PC-3 (cell line): ENCODE data around the gene MYO6. TPM values are rescaled to one million over a fixed set of nuclear protein-coding genes. Genes with fewer than 3 reads are reported as not detected.
"Not testable (repeated sequence)": the region's sequence is repeated elsewhere in the genome, so short reads cannot be mapped to it uniquely, and the experiment has no call there.

ENCODE experiments used
- ATAC-seq: fragments of 200-7000 bp; cut with Tn5 transposase; 2 replicates; pipeline ENCODE4 v1.9.1; 2020; ENCODE audit warnings: mild to moderate bottlenecking, moderate library complexity
- BruUV-seq: library from RNA; stranded (reverse); fragments of 400-500 nt; replicated peaks from 2 replicates; lab custom pipeline; 2021; lab: Mats Ljungman, UMichigan
- CTCF ChIA-PET: fragments of 300-600 bp; sonication (Branson Sonifier 250); formaldehyde crosslinking; loops from one replicate; lab custom pipeline; 2022; ENCODE audit warnings: antibody characterized with exemption; lab: Charles Lee
- POLR2A ChIA-PET: fragments of 300-600 bp; sonication (Branson Sonifier 250); formaldehyde crosslinking; loops from one replicate; lab custom pipeline; 2022; ENCODE audit warnings: antibody characterized with exemption; ENCODE audit not compliant: unreplicated experiment; lab: Charles Lee
- DNase-seq: peaks from one replicate; pipeline ENCODE4 v3.0.0-alpha.2; 2015
- H2AFZ ChIP-seq: fragments of 300-600 bp; sonication (generic); 2 replicates; pipeline ENCODE4 v1.6.0; 2016; ENCODE audit warnings: antibody characterized with exemption, low read length
- H3F3A ChIP-seq: fragments of 300-600 bp; sonication (generic); one replicate; pipeline ENCODE4 v1.6.0; 2017; ENCODE audit warnings: antibody characterized with exemption, low read length, control low read depth, mild to moderate bottlenecking; ENCODE audit not compliant: unreplicated experiment
- H3K27ac ChIP-seq: fragments of 300-600 bp; sonication (generic); 2 replicates; pipeline ENCODE4 v1.5.1; 2016; ENCODE audit warnings: mild to moderate bottlenecking, low read length
- H3K27me3 ChIP-seq: fragments of 300-600 bp; sonication (generic); 2 replicates; pipeline ENCODE4 v1.6.1; 2016; ENCODE audit warnings: low read length, mixed read lengths
- H3K36me3 ChIP-seq: fragments of 300-600 bp; sonication (generic); 2 replicates; pipeline ENCODE4 v1.6.1; 2016; ENCODE audit warnings: low read depth, mixed run types, low read length, mixed read lengths
- H3K4me1 ChIP-seq: fragments of 300-600 bp; sonication (generic); 2 replicates; pipeline ENCODE4 v1.5.1; 2016; ENCODE audit warnings: low read length; ENCODE audit not compliant: insufficient read depth
- H3K4me2 ChIP-seq: fragments of 300-600 bp; sonication (generic); 2 replicates; pipeline ENCODE4 v1.6.0; 2016; ENCODE audit warnings: low read length
- H3K4me3 ChIP-seq: fragments of 300-600 bp; sonication (generic); 2 replicates; pipeline ENCODE4 v1.5.1; 2016; ENCODE audit warnings: mild to moderate bottlenecking, low read length, mixed read lengths
- H3K79me2 ChIP-seq: fragments of 300-600 bp; sonication (generic); 2 replicates; pipeline ENCODE4 v1.6.1; 2017; ENCODE audit warnings: low read length, mixed read lengths
- H3K9ac ChIP-seq: fragments of 300-600 bp; sonication (generic); 2 replicates; pipeline ENCODE4 v1.6.0; 2016; ENCODE audit warnings: mild to moderate bottlenecking, low read length
- H3K9me2 ChIP-seq: fragments of 300-600 bp; sonication (generic); replicated peaks from 2 replicates; pipeline ENCODE4 v1.6.1; 2016; ENCODE audit warnings: mixed run types, low read length, mixed read lengths
- H3K9me3 ChIP-seq: fragments of 300-600 bp; sonication (generic); 2 replicates; pipeline ENCODE4 v1.6.1; 2016; ENCODE audit warnings: low read length, mixed read lengths
- H4K20me1 ChIP-seq: fragments of 300-600 bp; sonication (generic); 2 replicates; pipeline ENCODE4 v1.6.1; 2016; ENCODE audit warnings: low read length, mixed read lengths
- CTCF ChIP-seq: fragments of 300-600 bp; sonication (generic); conservative IDR thresholded peaks from 2 replicates; pipeline ENCODE4 v1.5.1; 2017; ENCODE audit warnings: antibody characterized with exemption, low read depth, mild to moderate bottlenecking, low read length
- EZH2 ChIP-seq: fragments of 300-600 bp; sonication (generic); IDR thresholded peaks from one replicate; pipeline ENCODE4 v1.6.1; 2017; ENCODE audit warnings: antibody characterized with exemption, mild to moderate bottlenecking, low read length; ENCODE audit not compliant: unreplicated experiment
- EZH2phosphoT487 ChIP-seq: fragments of 300-600 bp; sonication (generic); IDR thresholded peaks from 2 replicates; pipeline ENCODE4 v1.6.1; 2018; ENCODE audit warnings: mild to moderate bottlenecking, antibody characterized with exemption, low read length, borderline replicate concordance
- intact Hi-C: fragments of 100-400 bp; cut with micrococcal nuclease; formaldehyde crosslinking; loops from 2 replicates; pipeline ENCODE4 v1.9.0; 2023
- total RNA-seq: library from RNA; depleted of rRNA; stranded (reverse); fragments of >200 nt; gene quantifications from 2 replicates; pipeline ENCODE4 v1.2.3, GENCODE V29; 2014

MYO6 gene
- total RNA-seq, 1 experiment from 2014 or later = 10.2 TPM

GRCh38 chr6:75893058-75893775, 144.2 kb downstream of the MYO6 start:
- no peak overlapping the region for H3K9ac ChIP-seq
- H3K36me3 ChIP-seq = no peaks in the 10 kb centered on the region; the same call in 1 of the 2 replicates
- CTCF ChIA-PET = interaction anchor here (0.6 to 1.0 kb wide), 5 partner anchors 10 to 42 kb away, joined by 3 to 5 read pairs (median 4); no protein-coding TSS in a partner anchor
- no peaks in the 10 kb centered on the region for H3K9me3 ChIP-seq
- POLR2A ChIA-PET = no interaction called here
- H3K4me3 ChIP-seq = no peak overlapping the region
- no peaks in the 10 kb centered on the region for H3K27me3 ChIP-seq
- no peak overlapping the region for H3K4me2 ChIP-seq
- H3F3A ChIP-seq = no peaks in the 10 kb centered on the region
- no peaks in the 10 kb centered on the region for H4K20me1 ChIP-seq
- TF ChIP-seq EZH2 (no peak), CTCF (peak; percentile 70)
- intact Hi-C loops = loop anchor here (1.0 to 5.0 kb wide), 3 partner anchors 36 to 1564 kb away; no protein-coding TSS in a partner anchor
- no peaks in the 10 kb centered on the region for H3K79me2 ChIP-seq
- BruUV-seq = no TSS peak
- ATAC-seq (peak; percentile 33), DNase-seq (peak; percentile 78)
- H2AFZ ChIP-seq = no peak overlapping the region
- H3K4me1 ChIP-seq = no peaks in the 10 kb centered on the region
- no peak overlapping the region for H3K27ac ChIP-seq
- no peaks in the 10 kb centered on the region for H3K9me2 ChIP-seq

- intact Hi-C loops = loop anchor here (1.0 to 5.0 kb wide), 3 partner anchors 36 to 1564 kb away; no protein-coding TSS in a partner anchor
- TF ChIP-seq EZH2 (no peak), CTCF (no peak), EZH2phosphoT487 (no peak)
- POLR2A ChIA-PET = no interaction called here
- no TSS peak for BruUV-seq
- H3K36me3 ChIP-seq = no peaks in the 10 kb centered on the region; the same call in 1 of the 2 replicates
- H3K27me3 ChIP-seq = no peaks in the 10 kb centered on the region
- H3K79me2 ChIP-seq = no peaks in the 10 kb centered on the region
- no peak overlapping the region for H3K9ac ChIP-seq
- H3K4me2 ChIP-seq = no peak overlapping the region
- ATAC-seq = no peak
- no peaks in the 10 kb centered on the region for H3K9me3 ChIP-seq
- no peak overlapping the region for H2AFZ ChIP-seq
- H3K27ac ChIP-seq = no peak overlapping the region
- H3K4me1 ChIP-seq = no peaks in the 10 kb centered on the region
- no peak for DNase-seq
- no peaks in the 10 kb centered on the region for H4K20me1 ChIP-seq
- CTCF ChIA-PET = interaction anchor here (1.0 kb wide), 3 partner anchors 11 to 41 kb away, joined by 3 to 4 read pairs (median 3); no protein-coding TSS in a partner anchor
- H3F3A ChIP-seq = no peaks in the 10 kb centered on the region
- H3K4me3 ChIP-seq = no peak overlapping the region
- H3K9me2 ChIP-seq = no peaks in the 10 kb centered on the region
These were observed 144.7 kb downstream of the MYO6 start for GRCh38 chr6:75893776-75894152.

- no peaks in the 10 kb centered on the region for H3F3A ChIP-seq
- ChIA-PET POLR2A (no interaction called here), CTCF (no interaction called here)
- no peaks in the 10 kb centered on the region for H3K27me3 ChIP-seq
- peak; percentile 12 for DNase-seq
- no TSS peak for BruUV-seq
- H3K9me2 ChIP-seq = no peaks in the 10 kb centered on the region
- no peak overlapping the region for H3K27ac ChIP-seq
- TF ChIP-seq CTCF (no peak), EZH2 (no peak), EZH2phosphoT487 (no peak)
- no peaks in the 10 kb centered on the region for H3K79me2 ChIP-seq
- H3K4me3 ChIP-seq = no peak overlapping the region
- H2AFZ ChIP-seq = no peak overlapping the region
- H3K4me2 ChIP-seq = no peak overlapping the region
- no peaks in the 10 kb centered on the region for H3K9me3 ChIP-seq
- H3K4me1 ChIP-seq = no peaks in the 10 kb centered on the region
- no peaks in the 10 kb centered on the region; the same call in 1 of the 2 replicates for H3K36me3 ChIP-seq
- no peak overlapping the region for H3K9ac ChIP-seq
- H4K20me1 ChIP-seq = no peaks in the 10 kb centered on the region
- intact Hi-C loops = no loop called here
- no peak for ATAC-seq
These were observed 147.5 kb downstream of the MYO6 start for GRCh38 chr6:75896526-75896925.

- H3K27me3 ChIP-seq, H3K9ac ChIP-seq, H3K27ac ChIP-seq, H3K36me3 ChIP-seq, H3K9me2 ChIP-seq, H3K4me2 ChIP-seq, H3K4me1 ChIP-seq, H3K4me3 ChIP-seq, H3F3A ChIP-seq, POLR2A ChIA-PET, H3K9me3 ChIP-seq, ATAC-seq, H2AFZ ChIP-seq, intact Hi-C loops, CTCF ChIA-PET, H3K79me2 ChIP-seq, H4K20me1 ChIP-seq, DNase-seq, BruUV-seq: not testable (repeated sequence)
These were observed 151.2 kb downstream of the MYO6 start for GRCh38 chr6:75900216-75900615.
